Ovary (tissue), 3 donors: ENCODE measurements around the gene NUP210.

Experiments
- CTCF ChIP-seq, 3 donors: fragments of 450-650 bp in 2 of 3; fragments of 200-600 bp in 1 of 3; IDR thresholded peaks; one replicate each; pipeline versions ENCODE4 v1.5.1 to v1.8.0; 2016 to 2022; ENCODE audit warnings: antibody characterized with exemption in 3 of 3, mild to moderate bottlenecking in 1 of 3
- POLR2A ChIP-seq: fragments of 450-650 bp; IDR thresholded peaks from one replicate; pipeline ENCODE4 v1.6.1; 2017; ENCODE audit warnings: antibody characterized with exemption, mild to moderate bottlenecking, moderate library complexity
- donor health status: DM: no; HTN: no; CAD: no.

DNA sequence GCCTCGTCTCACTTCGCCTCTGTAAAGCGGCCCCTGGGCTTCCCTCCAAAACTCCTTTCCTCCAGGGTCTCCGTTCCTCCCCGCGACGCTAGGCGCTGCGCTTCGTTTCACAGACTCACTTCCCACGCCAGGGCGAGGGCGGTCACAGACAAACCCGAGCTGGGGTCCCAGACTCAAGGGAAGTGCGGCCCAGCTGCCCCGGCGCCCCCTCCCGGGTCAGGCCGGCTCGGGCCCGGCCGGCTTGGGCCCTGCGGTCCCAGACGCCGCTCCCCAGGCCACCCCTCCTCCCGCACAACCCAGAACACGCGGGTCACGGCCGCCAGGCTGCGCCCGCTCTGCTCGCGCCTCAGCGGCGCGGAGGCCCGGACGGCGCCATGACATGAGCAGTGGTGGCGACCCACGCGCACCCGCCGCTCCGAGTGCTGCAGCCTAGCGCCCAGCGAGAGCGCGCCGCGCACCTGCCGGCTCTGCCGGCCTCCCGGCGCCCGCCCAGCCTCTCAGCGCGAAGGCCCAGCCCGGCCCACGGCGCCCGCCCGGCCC is 547 bp downstream of the NUP210 start:
- TF ChIP-seq CTCF (IDR thresholded peaks at IDR 0.05) (no peak), POLR2A (no peak)
